Mesothelial cell of epicardium (in vitro differentiated cells): ENCODE measurements around the gene SPATA6L. TPM values are rescaled to one million over a fixed set of nuclear protein-coding genes. Genes with fewer than 3 reads are reported as not detected.

Source experiments
- DNase-seq, 2 experiments: peaks; one replicate each; pipeline ENCODE4 v3.0.0; 2021; ENCODE audit warnings: low spot score in 2 of 2; ENCODE audit not compliant: unreplicated experiment in 2 of 2
- H3K27ac Mint-ChIP-seq: 2 replicates; pipeline ENCODE4 v1.8.0; 2021; ENCODE audit warnings: mixed read lengths
- H3K27me3 Mint-ChIP-seq: 2 replicates; pipeline ENCODE4 v1.8.0; 2021; ENCODE audit warnings: low read depth, mixed read lengths
- H3K36me3 Mint-ChIP-seq: 2 replicates; pipeline ENCODE4 v1.8.0; 2021; ENCODE audit warnings: mixed read lengths
- H3K4me1 Mint-ChIP-seq: 2 replicates; pipeline ENCODE4 v1.8.0; 2021; ENCODE audit warnings: mixed read lengths
- H3K4me3 Mint-ChIP-seq: 2 replicates; pipeline ENCODE4 v1.8.0; 2021; ENCODE audit warnings: mild to moderate bottlenecking, moderate library complexity, mixed read lengths
- H3K9me3 Mint-ChIP-seq: 2 replicates; pipeline ENCODE4 v1.8.0; 2021; ENCODE audit warnings: mixed read lengths
- CTCF ChIP-seq: fragments of 200-600 bp; sonication (generic); IDR thresholded peaks from one replicate; pipeline ENCODE4 v1.5.0; 2021; ENCODE audit warnings: antibody characterized with exemption; ENCODE audit not compliant: unreplicated experiment
- total RNA-seq: library from RNA; stranded (reverse); gene quantifications from 3 replicates; pipeline ENCODE4 v1.2.1, GENCODE V29; 2021

The SPATA6L gene
- total RNA-seq, 1 donor from 2014 or later = 6.1 TPM

- no peak overlapping the region for H3K27ac Mint-ChIP-seq
Measured at GRCh38 chr9:4573176-4573575, 93.1 kb downstream of the SPATA6L start.

GRCh38 chr9:4572184-4572826, 94.0 kb downstream of the SPATA6L start:
- Mint-ChIP-seq H3K4me1 (peaks cover 5% of the 10 kb centered on the region), H3K27me3 (no peaks in the 10 kb centered on the region), H3K9me3 (no peaks in the 10 kb centered on the region), H3K4me3 (no peak overlapping the region), H3K36me3 (no peaks in the 10 kb centered on the region), H3K27ac (no peak overlapping the region)
- TF ChIP-seq CTCF = no peak
- no peak for DNase-seq

More at GRCh38 chr9:4573176-4573575, 93.1 kb downstream of the SPATA6L start:
- no peak for DNase-seq
- Mint-ChIP-seq H3K4me1 (peaks cover 5% of the 10 kb centered on the region), H3K27me3 (no peaks in the 10 kb centered on the region), H3K9me3 (no peaks in the 10 kb centered on the region), H3K4me3 (no peak overlapping the region), H3K36me3 (no peaks in the 10 kb centered on the region)
- TF ChIP-seq CTCF = no peak

- Mint-ChIP-seq H3K9me3 (peaks cover 4% of the 10 kb centered on the region), H3K27me3 (no peaks in the 10 kb centered on the region), H3K27ac (no peak overlapping the region), H3K4me1 (no peaks in the 10 kb centered on the region), H3K4me3 (no peak overlapping the region), H3K36me3 (no peaks in the 10 kb centered on the region)
- no peak for DNase-seq
- TF ChIP-seq CTCF = no peak
Measured at GRCh38 chr9:4569101-4569500, 97.2 kb downstream of the SPATA6L start.

GRCh38 chr9:4567601-4568000, 98.7 kb downstream of the SPATA6L start:
- TF ChIP-seq CTCF = no peak
- DNase-seq = no peak
- Mint-ChIP-seq H3K27ac (no peak overlapping the region), H3K27me3 (no peaks in the 10 kb centered on the region), H3K4me3 (no peak overlapping the region), H3K4me1 (no peaks in the 10 kb centered on the region), H3K9me3 (peaks cover 4% of the 10 kb centered on the region), H3K36me3 (no peaks in the 10 kb centered on the region)

DNA sequence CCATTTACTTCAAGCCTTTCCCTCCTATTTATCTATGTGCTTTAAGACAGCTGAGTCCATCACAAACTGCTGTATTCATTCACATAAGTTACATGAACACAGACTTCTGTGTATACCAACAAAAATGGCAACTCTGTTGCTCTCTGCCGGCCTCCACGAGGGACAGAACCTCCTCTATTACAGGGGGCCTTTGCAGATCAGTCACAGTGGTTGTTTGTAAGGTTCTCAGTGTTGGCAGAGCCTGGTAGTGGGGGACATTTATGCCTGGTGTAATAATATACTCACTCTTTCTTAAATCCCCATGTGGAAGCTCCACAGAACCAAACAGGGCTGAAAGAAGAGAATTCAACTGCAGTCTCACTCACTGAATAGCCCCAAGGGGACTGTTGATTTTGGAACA, 99.5 kb downstream of the SPATA6L start:
- DNase-seq = no peak
- H3K27me3 Mint-ChIP-seq = no peaks in the 10 kb centered on the region
- no peaks in the 10 kb centered on the region for H3K36me3 Mint-ChIP-seq
- H3K4me3 Mint-ChIP-seq = no peak overlapping the region
- H3K27ac Mint-ChIP-seq = no peak overlapping the region
- H3K9me3 Mint-ChIP-seq = peaks cover 4% of the 10 kb centered on the region
- H3K4me1 Mint-ChIP-seq = no peaks in the 10 kb centered on the region
- no peak for TF ChIP-seq CTCF

GRCh38 chr9:4563105-4563504, 103.2 kb downstream of the SPATA6L start:
- Mint-ChIP-seq H3K36me3 (no peaks in the 10 kb centered on the region), H3K9me3 (peaks cover 4% of the 10 kb centered on the region), H3K4me3 (no peak overlapping the region), H3K27me3 (no peaks in the 10 kb centered on the region), H3K27ac (no peak overlapping the region), H3K4me1 (no peaks in the 10 kb centered on the region)
- no peak for TF ChIP-seq CTCF
- DNase-seq = no peak
